Left hindlimb (tissue), 1 donor: Measurements from ENCODE around the gene TMEM238.
"Not testable (repeated sequence)": the region's sequence is repeated elsewhere in the genome, so short reads cannot be mapped to it uniquely, and the experiment has no call there.

Experiments used
- DNase-seq: peaks from one replicate; pipeline ENCODE4 v3.0.0-alpha.2; 2018

Gene TMEM238

GRCh38 chr19:55384131-55384919 lies at the start of gene TMEM238:
TMEM238 (minus strand) TSS chr19:55384292; CDS start chr19:55384259, 33 bp downstream.
- DNase-seq: no peak

DNA sequence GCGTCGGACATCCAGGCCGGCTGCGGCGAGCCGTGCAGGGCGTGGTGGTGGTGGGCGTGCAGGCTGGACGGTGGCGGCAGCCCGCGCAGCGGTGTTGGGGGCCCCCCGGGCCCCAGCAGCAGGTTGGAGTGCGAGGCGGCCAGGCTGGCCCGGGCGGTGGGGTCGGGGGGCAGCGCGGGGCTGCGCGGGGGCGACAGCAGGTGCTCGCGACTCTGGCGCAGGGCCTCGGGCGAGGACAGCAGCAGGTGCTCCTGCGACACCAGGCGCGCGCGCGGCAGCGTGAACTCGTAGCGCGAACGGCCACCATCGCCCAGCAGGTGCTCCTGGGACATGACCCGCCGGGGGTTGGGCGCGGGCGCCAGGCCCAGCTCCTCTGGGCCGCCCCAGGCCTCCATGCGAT lies 49.2 kb upstream of the TMEM238 start:
- no peak for DNase-seq

DNA sequence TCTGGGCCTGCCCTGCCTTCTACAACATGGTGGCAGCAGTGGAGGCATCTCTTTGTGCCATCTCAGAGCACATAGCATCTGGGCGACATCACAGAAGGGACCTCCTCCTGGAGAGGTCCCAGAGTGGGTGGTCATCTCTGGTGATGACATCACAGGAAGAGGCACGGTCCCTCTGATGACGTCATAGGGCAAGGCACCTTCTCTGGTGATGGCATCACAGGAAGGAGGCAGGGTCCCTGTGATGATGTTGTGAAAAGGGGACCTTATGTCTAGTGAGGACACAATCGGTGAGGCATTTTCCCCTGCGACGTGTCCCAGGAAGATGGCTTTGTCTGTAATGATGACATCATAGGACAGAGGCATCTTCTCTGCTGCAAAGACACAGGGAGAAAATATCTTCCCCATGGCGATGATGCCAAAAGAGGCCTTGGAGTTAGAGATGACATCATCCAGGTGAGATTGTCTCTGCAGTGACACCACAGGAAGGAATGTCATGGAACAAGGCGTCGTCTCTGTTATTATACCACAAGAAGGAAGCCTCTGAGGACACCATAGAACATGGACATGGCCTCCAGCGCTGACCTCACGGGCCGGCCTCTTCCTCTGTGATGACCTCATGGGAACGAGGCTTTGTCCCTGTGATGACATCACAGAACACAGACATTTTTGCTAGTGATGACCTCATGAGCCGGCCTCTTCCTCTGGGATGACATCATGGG lies 48.3 kb upstream of the TMEM238 start:
- DNase-seq: no peak

DNA sequence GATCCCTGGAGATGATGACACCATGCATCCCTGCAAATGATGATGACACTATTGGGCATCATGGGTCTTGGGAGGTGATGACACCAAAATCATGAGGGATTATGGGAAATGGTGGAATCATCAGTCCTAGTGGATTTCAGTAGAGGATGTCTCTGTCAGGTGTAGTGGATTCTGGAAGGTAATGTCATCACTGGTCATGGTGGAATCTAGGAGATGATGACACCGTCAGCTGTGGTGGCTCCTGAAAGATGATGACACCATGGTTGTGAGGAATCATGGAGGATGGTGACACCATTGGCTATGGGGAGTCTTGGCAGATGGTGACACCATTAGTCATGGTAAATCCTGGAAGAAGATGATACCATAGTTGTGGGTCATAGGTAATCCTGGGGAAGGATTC lies 47.1 kb upstream of the TMEM238 start:
- no peak for DNase-seq

GRCh38 chr19:55426042-55426441 lies 42.0 kb upstream of the TMEM238 start:
- no peak for DNase-seq

DNA sequence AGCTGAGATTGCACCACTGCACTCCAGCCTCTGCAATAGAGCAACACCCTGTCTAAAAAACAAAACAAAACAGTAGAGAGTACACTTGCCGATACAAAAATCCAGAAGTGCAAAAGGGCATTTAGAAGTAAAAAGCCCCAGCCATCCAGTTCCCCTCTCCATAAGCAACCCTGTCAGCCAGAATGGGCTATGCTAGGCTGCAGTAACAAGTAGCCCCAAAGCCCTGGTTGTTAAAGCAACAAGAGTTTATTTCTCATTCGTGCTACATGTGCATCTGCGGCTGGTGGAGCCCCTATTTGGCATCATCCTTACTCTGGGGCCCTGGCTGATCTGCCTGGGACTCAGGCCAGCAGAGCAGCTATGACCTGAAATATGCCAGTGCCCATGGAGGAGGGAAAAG lies 40.4 kb upstream of the TMEM238 start:
- no peak for DNase-seq

DNA sequence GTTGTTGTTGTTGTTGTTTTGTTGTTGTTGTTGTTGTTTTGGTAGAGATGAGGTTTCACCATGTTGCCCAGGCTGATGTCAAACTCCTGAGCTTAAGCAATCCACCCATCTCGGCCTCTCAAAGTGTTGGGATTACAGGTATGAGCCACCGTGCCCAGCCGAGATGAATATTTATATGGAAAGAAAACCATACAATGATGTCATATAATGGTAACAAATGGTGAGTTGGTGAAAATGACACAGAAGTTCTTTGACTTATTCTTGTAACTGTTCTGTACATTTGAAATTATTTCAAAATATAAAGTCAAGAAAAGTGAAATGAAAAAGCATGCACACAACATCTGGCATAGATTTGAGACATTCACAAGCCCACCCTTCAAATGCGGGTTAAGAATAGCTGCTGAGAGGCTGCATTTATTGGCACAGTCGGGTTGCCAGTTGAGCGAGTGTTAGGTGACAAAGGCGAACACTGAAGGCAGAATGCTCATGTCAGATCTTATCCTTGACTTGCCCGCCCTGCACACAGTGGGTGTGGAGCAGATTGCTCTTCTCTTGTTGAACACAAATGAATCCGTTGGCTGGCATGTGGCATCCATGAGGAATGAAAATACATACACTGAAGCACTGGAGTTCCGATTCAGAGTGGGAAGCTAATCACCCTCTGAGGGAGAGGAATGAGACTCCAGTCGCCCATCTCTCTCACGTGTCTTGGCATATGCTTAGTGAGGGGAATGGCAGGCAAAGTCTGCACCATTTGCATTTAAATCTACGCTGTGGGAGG lies 39.3 kb upstream of the TMEM238 start:
- no peak for DNase-seq

DNA sequence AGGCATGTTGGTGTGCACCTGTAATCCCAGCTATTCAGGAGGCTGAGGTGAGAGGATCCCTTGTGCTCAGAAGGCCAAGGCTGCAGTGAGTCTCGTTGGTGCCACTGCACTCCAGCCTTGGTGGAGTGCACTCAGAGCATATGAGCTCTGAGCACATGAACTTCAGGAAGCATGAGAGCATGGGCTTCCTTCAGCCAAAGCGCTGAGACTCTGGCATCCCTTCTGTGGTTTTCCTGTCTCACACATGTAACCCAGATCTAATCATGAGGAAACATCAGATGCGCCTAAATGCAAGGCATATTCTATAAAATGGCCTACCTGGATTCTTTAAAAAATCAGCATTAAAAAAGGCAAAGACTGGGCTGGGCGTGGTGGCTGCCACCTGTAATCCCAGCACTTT lies 37.2 kb upstream of the TMEM238 start:
- not testable (repeated sequence) for DNase-seq

GRCh38 chr19:55419624-55420236 lies 35.6 kb upstream of the TMEM238 start:
- no peak for DNase-seq

DNA sequence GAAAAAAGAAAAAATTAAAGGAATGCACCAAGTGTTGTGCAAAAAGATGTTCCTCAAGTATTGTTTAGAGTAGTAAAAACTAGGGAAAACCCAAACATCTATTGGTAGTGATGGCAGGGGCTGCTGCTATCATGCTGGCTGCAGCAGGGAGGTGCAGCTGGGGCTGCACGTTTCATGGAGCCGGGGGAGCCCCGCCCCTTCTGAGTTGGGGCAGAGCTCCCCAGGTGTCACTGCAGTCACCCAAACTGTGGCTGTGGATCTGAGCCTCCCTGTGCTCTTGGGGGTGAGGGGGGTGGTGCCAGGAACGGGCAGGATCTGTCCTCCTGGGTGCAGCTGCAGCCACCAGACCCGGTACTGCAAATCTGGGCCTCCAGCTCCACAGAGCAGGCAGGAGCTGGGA lies 35.0 kb upstream of the TMEM238 start:
- DNase-seq: no peak

GRCh38 chr19:55418185-55418584 lies 34.1 kb upstream of the TMEM238 start:
- DNase-seq: peak; percentile 52

DNA sequence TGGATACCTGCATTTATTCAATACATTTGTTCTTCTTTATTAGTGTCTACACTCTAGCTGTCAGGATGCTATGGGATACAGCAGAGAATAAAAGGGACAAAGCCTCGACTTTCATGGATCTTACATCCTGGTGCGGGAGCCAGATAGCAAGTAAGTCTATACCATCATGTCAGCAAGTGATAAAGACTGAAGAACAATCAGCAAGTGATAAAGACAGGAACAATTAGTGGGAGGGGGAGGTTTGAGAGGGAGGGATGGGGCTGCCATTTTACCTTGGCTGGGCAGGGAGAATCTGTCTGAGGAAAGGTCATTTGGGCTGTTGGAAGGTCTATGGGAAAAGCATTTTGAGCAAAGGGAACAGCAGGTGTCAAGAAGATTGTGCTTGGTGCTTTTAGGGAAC lies 26.1 kb upstream of the TMEM238 start:
- no peak for DNase-seq

- not testable (repeated sequence) for DNase-seq
Measured at GRCh38 chr19:55409179-55409578, 25.1 kb upstream of the TMEM238 start.

- no peak for DNase-seq
Measured at GRCh38 chr19:55408533-55408872, 24.4 kb upstream of the TMEM238 start.

- peak; percentile 99 for DNase-seq
Measured at GRCh38 chr19:55407800-55408532, 23.9 kb upstream of the TMEM238 start.

- not testable (repeated sequence) for DNase-seq
Measured at GRCh38 chr19:55407550-55407799, 23.4 kb upstream of the TMEM238 start, which contains the start of gene UBE2S. UBE2S (minus strand) TSS chr19:55407788; CDS start chr19:55407589, 199 bp downstream.

DNA sequence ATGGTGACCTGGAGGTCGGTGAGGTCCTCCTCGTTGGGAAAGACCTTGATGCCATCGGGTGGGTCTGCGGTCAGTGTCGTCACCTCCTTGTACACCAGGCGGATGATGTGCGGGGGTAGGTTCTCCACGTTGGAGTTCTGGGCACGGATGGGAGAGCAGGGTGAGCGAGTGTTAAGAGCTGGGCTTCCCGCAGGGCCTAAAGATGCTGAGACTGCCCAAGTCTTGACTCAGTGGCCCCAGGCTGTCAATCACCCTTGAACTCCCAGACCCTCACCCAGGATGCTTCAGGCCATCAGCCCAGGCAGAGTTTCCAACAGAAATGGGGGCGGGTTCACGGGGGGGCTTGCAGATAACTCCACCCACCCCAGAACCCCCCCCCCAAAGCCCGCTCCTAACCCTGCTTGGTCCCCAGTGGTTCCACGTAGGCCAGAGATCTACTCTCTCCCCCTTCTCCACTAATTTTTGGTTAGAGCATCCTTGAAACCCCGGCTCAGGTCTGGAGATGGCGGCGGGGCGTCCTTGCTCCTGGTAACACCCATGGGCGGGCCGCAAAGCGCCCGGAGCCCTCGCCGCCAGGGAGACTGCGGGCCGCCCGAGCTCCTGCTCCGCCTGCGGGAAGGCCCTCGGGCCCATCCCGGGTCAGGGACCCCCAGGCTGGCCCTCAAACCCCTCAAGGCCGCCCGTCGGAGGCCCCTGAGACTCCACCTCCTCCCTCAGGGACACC lies 22.9 kb upstream of the TMEM238 start:
- DNase-seq: peak; percentile 51

- no peak for DNase-seq
Measured at GRCh38 chr19:55406091-55406825, 22.2 kb upstream of the TMEM238 start.

DNA sequence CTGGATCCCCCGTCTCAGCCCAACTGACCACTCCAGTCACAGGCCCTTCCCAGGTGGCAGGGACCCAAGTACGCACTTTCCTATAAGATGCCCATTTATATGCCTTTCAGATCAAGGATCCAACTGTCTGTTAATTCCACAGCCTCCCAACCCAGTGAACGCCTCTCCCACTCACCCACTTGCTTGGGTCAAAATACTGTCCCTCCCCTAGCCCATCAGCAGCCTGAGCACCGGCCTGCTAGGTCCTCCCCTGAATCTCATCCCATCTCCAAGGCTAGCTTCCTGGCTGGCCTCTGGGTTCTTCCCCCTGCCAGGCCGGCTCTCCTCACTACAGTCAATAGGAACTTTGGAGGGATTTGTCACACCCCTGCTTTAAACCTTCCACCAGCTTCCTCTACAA lies 21.5 kb upstream of the TMEM238 start:
- no peak for DNase-seq

DNA sequence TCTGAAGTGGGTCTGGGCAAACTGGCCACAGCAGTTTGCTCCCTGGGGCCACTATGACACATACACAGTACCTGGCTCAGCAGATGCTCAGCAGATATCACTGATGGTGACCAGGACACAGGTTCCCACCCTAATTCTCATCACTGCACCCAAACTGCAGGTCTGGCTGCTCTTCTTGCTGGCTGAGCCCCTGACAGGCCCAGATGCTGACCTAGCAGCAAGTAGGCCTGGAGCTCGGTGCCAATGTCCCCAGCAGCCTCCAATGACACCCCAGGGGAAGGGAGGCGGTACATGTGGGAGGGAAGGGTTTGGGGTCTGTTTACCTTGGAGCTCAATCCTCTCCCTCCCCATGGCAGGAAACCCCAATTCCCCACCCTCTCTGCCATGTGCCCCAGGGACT lies 18.4 kb upstream of the TMEM238 start:
- no peak for DNase-seq

DNA sequence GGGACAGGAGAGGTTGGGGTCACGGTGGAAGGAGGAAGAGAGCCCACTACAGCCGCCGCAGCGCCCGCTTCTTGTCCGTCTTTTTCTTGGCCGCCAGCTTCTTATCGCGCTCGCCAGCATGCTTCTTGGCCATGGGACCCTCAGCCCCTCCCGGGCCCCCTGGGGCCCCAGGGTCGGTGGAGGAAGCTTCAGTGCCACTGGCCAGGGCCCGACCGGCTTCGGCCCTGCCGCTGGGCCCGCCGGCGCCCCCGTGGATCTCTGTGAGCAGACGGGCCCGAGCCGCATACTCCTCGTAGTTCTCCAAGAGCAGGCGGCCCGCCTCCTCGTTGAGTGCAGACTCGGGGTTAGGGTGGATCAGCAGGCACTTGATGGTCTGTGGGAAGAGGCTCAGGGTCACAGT lies 17.3 kb upstream of the TMEM238 start:
- not testable (repeated sequence) for DNase-seq
